Stimulated activated CD8-positive, alpha-beta memory T cell treated with anti-CD3 and anti-CD28 coated beads, Interleukin-12 subunit alpha, Interleukin-12 subunit beta, amount 100 ng/mL, for 4 hours (primary cell): ENCODE results near the gene GPR176.

Source experiments
- DNase-seq: peaks from one replicate; pipeline ENCODE4 v3.0.0-alpha.2; 2020; ENCODE audit warnings: low read depth

GPR176 gene

DNA sequence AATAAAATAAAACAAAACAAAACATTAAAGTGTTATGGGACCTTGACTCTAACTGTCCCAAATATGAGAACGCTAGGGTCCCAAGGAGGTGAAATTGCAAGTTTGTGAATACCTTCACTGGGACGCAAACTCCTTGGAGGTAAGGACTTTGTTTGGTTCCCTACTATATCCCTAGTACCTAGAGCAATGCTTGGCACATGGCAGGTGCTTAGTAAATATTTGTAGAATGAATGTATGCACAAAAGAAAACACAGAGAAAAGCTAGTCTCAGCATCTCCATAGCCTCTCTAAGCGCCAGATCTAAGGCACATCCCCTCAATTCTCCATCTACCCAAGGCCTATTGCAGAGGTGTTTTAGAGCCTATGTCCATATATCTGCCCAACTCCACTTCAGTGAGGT lies 30.5 kb downstream of the GPR176 start:
- no peak for DNase-seq

DNA sequence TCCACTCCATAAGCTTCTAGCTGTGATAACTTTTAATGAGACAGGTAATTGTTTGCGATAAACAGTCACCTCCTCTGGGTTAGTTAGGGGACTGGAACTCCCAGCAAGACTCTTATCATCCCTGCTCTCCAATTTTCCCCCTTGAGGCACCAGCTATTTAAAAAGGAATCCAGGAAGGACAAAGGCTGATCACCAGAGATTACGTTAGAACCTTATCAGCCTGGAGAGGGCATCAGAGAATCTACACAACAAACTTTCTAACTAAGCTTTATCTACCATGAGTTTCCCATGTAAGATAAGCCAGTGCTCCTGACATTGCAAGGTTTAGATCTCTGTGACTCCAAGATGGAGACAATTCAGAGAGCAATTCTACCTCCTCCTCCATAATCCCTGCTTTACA lies 31.3 kb downstream of the GPR176 start:
- DNase-seq: no peak

DNA sequence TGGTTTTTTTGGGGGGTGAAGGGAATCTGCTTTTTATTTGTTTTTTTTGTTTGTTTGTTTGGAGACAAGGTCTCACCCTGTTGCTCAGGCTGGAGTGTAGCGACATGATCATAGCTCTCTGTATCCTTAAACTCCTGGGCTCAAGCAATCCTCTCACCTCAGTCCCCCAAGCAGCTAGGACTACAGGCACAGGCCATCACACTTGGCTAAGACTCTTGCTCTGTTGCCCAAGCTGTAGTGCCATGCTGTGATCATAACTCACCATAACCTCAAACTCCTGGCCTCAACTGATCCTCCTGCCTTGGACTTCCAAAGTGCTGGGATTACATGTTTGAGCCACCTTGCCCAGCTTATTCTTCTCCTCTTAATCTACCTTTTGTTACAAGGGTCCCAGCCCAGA lies 31.8 kb downstream of the GPR176 start:
- DNase-seq: no peak

- no peak for DNase-seq
Measured at GRCh38 chr15:39887832-39888231, 32.2 kb downstream of the GPR176 start.

- DNase-seq: no peak
Measured at GRCh38 chr15:39887211-39887610, 32.9 kb downstream of the GPR176 start.

GRCh38 chr15:39886418-39886817 lies 33.6 kb downstream of the GPR176 start:
- DNase-seq: no peak

GRCh38 chr15:39885099-39885777 lies 34.8 kb downstream of the GPR176 start:
- no peak for DNase-seq

DNA sequence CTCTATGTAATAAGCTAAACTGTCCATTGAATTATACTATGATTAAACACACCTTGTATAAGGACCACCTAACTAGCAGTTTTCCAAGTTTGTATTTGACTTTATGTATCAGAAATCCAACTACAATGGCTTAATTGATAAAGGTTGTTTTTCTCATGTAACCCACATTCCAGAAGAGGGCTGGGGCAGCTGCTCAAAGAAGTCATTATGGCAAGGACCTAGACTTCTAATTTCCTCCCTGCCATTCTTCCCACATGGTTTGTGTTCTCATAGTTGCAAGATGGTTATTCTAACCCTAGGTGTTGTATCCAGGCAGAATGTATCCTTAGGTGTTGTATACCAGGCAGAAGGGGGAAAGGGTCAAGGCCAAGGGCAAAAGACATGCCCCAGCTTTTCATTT lies 35.7 kb downstream of the GPR176 start:
- no peak for DNase-seq

DNA sequence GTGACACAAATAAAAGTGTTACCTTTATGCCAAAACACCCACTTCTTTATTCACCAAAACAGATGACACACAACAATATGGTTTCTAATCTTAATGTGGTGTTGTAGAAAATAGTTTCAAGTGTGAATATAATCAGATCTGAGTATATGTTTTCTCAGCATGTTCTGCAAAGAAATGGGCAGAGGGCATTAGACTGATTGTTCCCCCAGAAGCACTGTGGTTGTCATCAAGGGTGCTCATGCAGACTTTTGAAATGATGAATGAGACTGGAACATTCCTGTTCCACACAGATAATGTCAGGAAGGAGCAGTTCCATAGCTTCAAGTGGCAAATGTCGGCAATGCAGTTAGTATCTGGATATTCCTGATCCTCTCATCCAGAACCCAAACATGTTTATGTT lies 37.5 kb downstream of the GPR176 start:
- no peak for DNase-seq

DNA sequence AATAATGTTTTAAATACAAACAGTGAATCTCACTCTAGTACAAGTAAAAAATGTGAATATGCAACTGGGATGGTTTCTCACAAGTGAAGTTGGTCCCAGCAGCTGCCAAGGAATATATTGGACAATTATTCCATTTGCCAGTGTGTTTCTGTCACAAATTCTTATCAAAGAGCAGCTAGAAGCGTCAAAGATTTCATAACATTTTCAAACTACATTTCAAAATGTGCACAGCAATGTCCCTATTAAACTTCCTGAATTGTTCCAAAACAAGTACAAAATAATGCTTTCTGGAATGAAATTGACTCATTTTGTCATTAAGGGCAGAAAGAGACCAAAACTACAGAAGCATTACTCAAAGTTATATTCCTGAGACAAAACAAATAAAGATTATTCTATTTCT lies 38.3 kb downstream of the GPR176 start:
- DNase-seq: no peak

GRCh38 chr15:39880718-39881387 lies 39.2 kb downstream of the GPR176 start:
- no peak for DNase-seq

- no peak for DNase-seq
Measured at GRCh38 chr15:39878406-39878785, 41.7 kb downstream of the GPR176 start.

GRCh38 chr15:39874890-39875549 lies 45.0 kb downstream of the GPR176 start:
- DNase-seq: no peak

GRCh38 chr15:39873978-39874377 lies 46.1 kb downstream of the GPR176 start:
- no peak for DNase-seq

- no peak for DNase-seq
Measured at GRCh38 chr15:39870537-39870936, 49.5 kb downstream of the GPR176 start.

GRCh38 chr15:39869858-39870515 lies 50.1 kb downstream of the GPR176 start:
- no peak for DNase-seq

DNA sequence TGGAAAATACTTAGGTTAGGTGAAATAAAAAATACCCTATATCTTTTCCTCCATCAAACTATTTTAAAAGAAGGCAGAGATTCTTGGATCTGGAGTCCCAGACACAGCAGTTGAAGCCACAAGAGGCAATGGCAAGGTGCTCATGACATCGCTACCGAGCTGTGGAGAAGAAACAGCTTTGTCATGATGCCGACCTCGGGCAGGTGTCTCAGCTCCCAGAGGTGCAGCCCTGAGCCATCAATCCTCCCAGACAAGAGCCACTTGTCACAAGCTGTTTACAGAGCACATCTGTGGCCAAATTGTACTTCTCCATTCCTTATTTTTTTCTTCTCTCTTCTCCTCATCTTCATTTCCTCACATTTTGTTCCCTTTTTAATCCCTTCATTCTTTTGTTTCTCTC lies 50.8 kb downstream of the GPR176 start:
- no peak for DNase-seq

GRCh38 chr15:39868396-39868795 lies 51.7 kb downstream of the GPR176 start:
- DNase-seq: no peak

GRCh38 chr15:39864116-39864515 lies 56.0 kb downstream of the GPR176 start:
- DNase-seq: no peak

- DNase-seq: no peak
Measured at GRCh38 chr15:39860871-39861270, 59.2 kb downstream of the GPR176 start.

DNA sequence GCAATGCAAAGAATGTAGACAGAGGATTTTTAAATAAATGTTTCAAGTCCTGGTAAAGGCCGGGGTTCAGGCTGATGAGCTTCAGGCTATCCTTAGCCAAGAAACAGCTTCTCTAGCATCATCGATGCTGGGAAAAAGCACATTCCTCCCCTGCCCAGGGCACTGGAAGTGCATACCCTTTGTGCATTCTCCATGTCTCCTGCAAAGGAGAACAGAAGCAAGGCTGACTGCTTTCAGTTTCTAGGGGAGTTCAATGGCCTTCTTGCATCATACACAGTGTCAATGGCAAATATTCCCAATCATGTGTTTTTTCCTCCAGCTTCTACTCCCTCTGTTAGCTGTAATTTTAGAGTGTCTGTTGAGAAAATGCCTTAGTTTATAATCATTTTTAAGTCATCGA lies 59.9 kb downstream of the GPR176 start:
- no peak for DNase-seq

GRCh38 chr15:39859636-39860035 lies 60.4 kb downstream of the GPR176 start:
- DNase-seq: no peak

- no peak for DNase-seq
Measured at GRCh38 chr15:39857132-39857531, 62.9 kb downstream of the GPR176 start.
